ENCODE results near the gene SUSD6.
"Not testable (repeated sequence)": the region's sequence is repeated elsewhere in the genome, so short reads cannot be mapped to it uniquely, and the experiment has no call there.

Gene SUSD6

GRCh38 chr14:69647213-69647612 is 35.8 kb downstream of the SUSD6 start:
- FAIRE-seq: peak; percentile 9

GRCh38 chr14:69647642-69648041 is 36.2 kb downstream of the SUSD6 start:
- not testable (repeated sequence) for FAIRE-seq; DNase-seq (ENCODE audit: insufficient read length, low spot score)

More at GRCh38 chr14:69647213-69647612, 35.8 kb downstream of the SUSD6 start:
- no peak for DNase-seq (ENCODE audit: insufficient read length, low spot score)

GRCh38 chr14:69648480-69649451 is 37.4 kb downstream of the SUSD6 start:
- peak; percentile 36 for FAIRE-seq
- DNase-seq (ENCODE audit: insufficient read length, low spot score): no peak

- no peak for DNase-seq (ENCODE audit: insufficient read length, low spot score)
These were observed 39.6 kb downstream of the SUSD6 start for GRCh38 chr14:69650948-69651369.

GRCh38 chr14:69651664-69652063 is 40.3 kb downstream of the SUSD6 start:
- FAIRE-seq: no peak
- no peak for DNase-seq (ENCODE audit: insufficient read length, low spot score)

More at GRCh38 chr14:69650948-69651369, 39.6 kb downstream of the SUSD6 start:
- no peak for FAIRE-seq

GRCh38 chr14:69652942-69653684 is 41.7 kb downstream of the SUSD6 start:
- peak; percentile 44 for FAIRE-seq
- no peak for DNase-seq (ENCODE audit: insufficient read length, low spot score)

GRCh38 chr14:69654116-69654515 is 42.7 kb downstream of the SUSD6 start:
- FAIRE-seq (no peak), DNase-seq (ENCODE audit: insufficient read length, low spot score) (no peak)

- FAIRE-seq: no peak
- no peak for DNase-seq (ENCODE audit: insufficient read length, low spot score)
These were observed 46.6 kb downstream of the SUSD6 start for GRCh38 chr14:69657950-69658355.

GRCh38 chr14:69658664-69659261 is 47.4 kb downstream of the SUSD6 start:
- FAIRE-seq (peak; percentile 83), DNase-seq (ENCODE audit: insufficient read length, low spot score) (no peak)

- FAIRE-seq (no peak), DNase-seq (ENCODE audit: insufficient read length, low spot score) (no peak)
These were observed 49.2 kb downstream of the SUSD6 start for GRCh38 chr14:69660344-69661193.

GRCh38 chr14:69661194-69661537 is 49.8 kb downstream of the SUSD6 start:
- no peak for FAIRE-seq

GRCh38 chr14:69662636-69663299 is 51.4 kb downstream of the SUSD6 start:
- DNase-seq (ENCODE audit: insufficient read length, low spot score): no peak
- no peak for FAIRE-seq

More at GRCh38 chr14:69661194-69661537, 49.8 kb downstream of the SUSD6 start:
- no peak for DNase-seq (ENCODE audit: insufficient read length, low spot score)

GRCh38 chr14:69663300-69663643 is 51.9 kb downstream of the SUSD6 start:
- FAIRE-seq: no peak

GRCh38 chr14:69664265-69664664 is 52.9 kb downstream of the SUSD6 start:
- FAIRE-seq: peak; percentile 46
- DNase-seq (ENCODE audit: insufficient read length, low spot score): no peak

More at GRCh38 chr14:69663300-69663643, 51.9 kb downstream of the SUSD6 start:
- no peak for DNase-seq (ENCODE audit: insufficient read length, low spot score)

GRCh38 chr14:69664865-69665526 is 53.6 kb downstream of the SUSD6 start:
- no peak for DNase-seq (ENCODE audit: insufficient read length, low spot score)
- FAIRE-seq: no peak

- DNase-seq (ENCODE audit: insufficient read length, low spot score) (no peak), FAIRE-seq (peak; percentile 77)
These were observed 54.2 kb downstream of the SUSD6 start for GRCh38 chr14:69665631-69666030.

GRCh38 chr14:69666112-69666511 is 54.7 kb downstream of the SUSD6 start:
- DNase-seq (ENCODE audit: insufficient read length, low spot score) (no peak), FAIRE-seq (no peak)

GRCh38 chr14:69666690-69667211 is 55.4 kb downstream of the SUSD6 start:
- FAIRE-seq (peak; percentile 36), DNase-seq (ENCODE audit: insufficient read length, low spot score) (no peak)

- DNase-seq (ENCODE audit: insufficient read length, low spot score): no peak
- no peak for FAIRE-seq
These were observed 56.5 kb downstream of the SUSD6 start for GRCh38 chr14:69667938-69668335.
